H1 (cell line): ENCODE data around the gene GALP. TPM values are rescaled to one million over a fixed set of nuclear protein-coding genes. Genes with fewer than 3 reads are reported as not detected.

Experiments
- CTCF ChIA-PET: fragments of 300-600 bp; sonication (Branson Sonifier 250); formaldehyde crosslinking; loops from one replicate; lab custom pipeline; 2021; ENCODE audit not compliant: partially characterized antibody; lab: Charles Lee
- POLR2A ChIA-PET: fragments of 300-600 bp; sonication (Branson Sonifier 250); formaldehyde crosslinking; loops from one replicate; lab custom pipeline; 2021; ENCODE audit warnings: inconsistent platforms; ENCODE audit not compliant: partially characterized antibody; lab: Charles Lee
- DNase-seq, 2 experiments: peaks; one replicate each; pipeline versions ENCODE4 v3.0.0 to v3.0.0-alpha.2; 2010 to 2022; ENCODE audit warnings: low spot score in 2 of 2, low read depth in 1 of 2, mixed read lengths in 1 of 2
- FAIRE-seq: peaks from 2 replicates; lab custom pipeline; 2011; peaks lifted over from hg19 to GRCh38; lab: Jason Lieb, UNC
- H2AFZ ChIP-seq: 2 replicates; pipeline ENCODE4 v1.8.1; 2012; ENCODE audit warnings: low read length, inconsistent platforms
- H2AK5ac ChIP-seq: 2 replicates; pipeline ENCODE4 v1.6.1; 2013; ENCODE audit warnings: low read depth, low read length
- H2BK120ac ChIP-seq: replicated peaks from 2 replicates; pipeline ENCODE3; 2013; ENCODE audit warnings: low read depth, low read length, inconsistent platforms
- H2BK12ac ChIP-seq: 2 replicates; pipeline ENCODE4 v1.6.1; 2013; ENCODE audit warnings: low read depth, low read length
- H2BK15ac ChIP-seq: 2 replicates; pipeline ENCODE4 v1.6.1; 2013; ENCODE audit warnings: low read length
- H2BK20ac ChIP-seq: 2 replicates; pipeline ENCODE4 v1.6.1; 2013; ENCODE audit warnings: low read length
- H2BK5ac ChIP-seq: 2 replicates; pipeline ENCODE4 v1.6.1; 2013; ENCODE audit warnings: low read depth, low read length
- H3K14ac ChIP-seq: 2 replicates; pipeline ENCODE4 v1.6.1; 2013; ENCODE audit warnings: inconsistent platforms; ENCODE audit not compliant: insufficient read length
- H3K18ac ChIP-seq: 2 replicates; pipeline ENCODE4 v1.6.1; 2013; ENCODE audit warnings: low read length; ENCODE audit errors: extremely low read depth
- H3K23ac ChIP-seq: 2 replicates; pipeline ENCODE4 v1.6.1; 2013; ENCODE audit warnings: inconsistent platforms; ENCODE audit not compliant: insufficient read length
- H3K23me2 ChIP-seq: 2 replicates; pipeline ENCODE4 v1.6.1; 2013; ENCODE audit warnings: low read depth, low read length
- H3K27ac ChIP-seq: 2 replicates; pipeline ENCODE4 v1.6.1; 2011; ENCODE audit warnings: low read depth, low read length, inconsistent platforms
- H3K27me3 ChIP-seq, 4 experiments: replicated peaks in 1 of 4; 1 replicate in 1 of 4; 2 replicates in 3 of 4; pipeline versions ENCODE4 v1.6.1 to v1.8.1; 2011 to 2013; ENCODE audit warnings: low read length in 3 of 4, mild to moderate bottlenecking in 3 of 4, inconsistent platforms in 2 of 4, mixed read lengths in 2 of 4, moderate library complexity in 1 of 4; ENCODE audit not compliant: control insufficient read depth in 3 of 4, insufficient read depth in 3 of 4; ENCODE audit errors: extremely low read depth in 1 of 4
- H3K36me3 ChIP-seq, 4 experiments: 2 replicates each; pipeline versions ENCODE4 v1.6.1 to v1.8.1; 2011 to 2013; ENCODE audit warnings: mild to moderate bottlenecking in 4 of 4, low read length in 3 of 4, moderate library complexity in 2 of 4, control low read depth in 1 of 4, inconsistent platforms in 1 of 4; ENCODE audit not compliant: insufficient read depth in 4 of 4, control insufficient read depth in 2 of 4
- H3K4ac ChIP-seq: replicated peaks from 2 replicates; pipeline ENCODE3; 2013; ENCODE audit warnings: low read length, low read depth, mixed read lengths, inconsistent platforms; ENCODE audit not compliant: insufficient read length
- H3K4me1 ChIP-seq, 4 experiments: replicated peaks in 1 of 4; 1 replicate in 1 of 4; 2 replicates in 3 of 4; pipeline versions ENCODE4 v1.6.1 to v1.8.1; 2011 to 2013; ENCODE audit warnings: low read length in 3 of 4, inconsistent platforms in 2 of 4, mixed read lengths in 1 of 4; ENCODE audit not compliant: insufficient read depth in 4 of 4, control insufficient read depth in 3 of 4
- H3K4me2 ChIP-seq, 2 experiments: 2 replicates each; pipeline versions ENCODE4 v1.6.1 to v1.8.1; 2011 to 2013; ENCODE audit warnings: low read depth in 2 of 2, low read length in 2 of 2, control low read depth in 1 of 2, inconsistent platforms in 1 of 2, mild to moderate bottlenecking in 1 of 2; ENCODE audit not compliant: insufficient read depth in 1 of 2
- H3K4me3 ChIP-seq, 4 experiments: fragments of 200-600, 300-600 bp in 1 of 4; sonication (generic), shearing (Covaris generic), sonication (Bioruptor Twin) in 1 of 4; 2 replicates each; pipeline versions ENCODE4 v1.5.1 to v1.8.1; 2011 to 2016; ENCODE audit warnings: low read length in 4 of 4, low read depth in 3 of 4, control low read depth in 2 of 4, inconsistent platforms in 2 of 4, mild to moderate bottlenecking in 2 of 4, mixed read lengths in 1 of 4, moderate library complexity in 1 of 4; ENCODE audit not compliant: insufficient read depth in 2 of 4; ENCODE audit errors: extremely low read depth in 1 of 4
- H3K56ac ChIP-seq: replicated peaks from 2 replicates; pipeline ENCODE3; 2013; ENCODE audit warnings: low read depth, mild to moderate bottlenecking, mixed read lengths, low read length, inconsistent platforms; ENCODE audit not compliant: insufficient read length
- H3K79me1 ChIP-seq: 2 replicates; pipeline ENCODE4 v1.6.1; 2013; ENCODE audit warnings: low read depth, low read length, control low read depth
- H3K79me2 ChIP-seq, 2 experiments: 2 replicates each; pipeline versions ENCODE4 v1.6.1 to v1.8.1; 2012 to 2013; ENCODE audit warnings: low read length in 2 of 2, mild to moderate bottlenecking in 2 of 2, inconsistent platforms in 1 of 2; ENCODE audit not compliant: insufficient read depth in 2 of 2, control insufficient read depth in 1 of 2
- H3K9ac ChIP-seq, 4 experiments: replicated peaks in 1 of 4; 1 replicate in 1 of 4; 2 replicates in 3 of 4; pipeline versions ENCODE4 v1.6.1 to v1.8.1; 2011 to 2013; ENCODE audit warnings: low read depth in 3 of 4, low read length in 3 of 4, control low read depth in 2 of 4, mild to moderate bottlenecking in 2 of 4, moderate library complexity in 2 of 4, inconsistent platforms in 1 of 4; ENCODE audit errors: extremely low read depth in 1 of 4
- H3K9me3 ChIP-seq, 2 experiments: 2 replicates each; pipeline versions ENCODE4 v1.6.1 to v1.8.1; 2012 to 2013; ENCODE audit warnings: mild to moderate bottlenecking in 2 of 2, moderate library complexity in 2 of 2, control low read depth in 1 of 2, inconsistent platforms in 1 of 2, low read depth in 1 of 2, low read length in 1 of 2, mixed read lengths in 1 of 2; ENCODE audit not compliant: insufficient read depth in 2 of 2
- H4K20me1 ChIP-seq, 2 experiments: replicated peaks in 1 of 2; 2 replicates each; pipeline versions ENCODE3 to v1.8.1; 2011 to 2013; ENCODE audit warnings: inconsistent platforms in 2 of 2, low read length in 2 of 2, mild to moderate bottlenecking in 1 of 2; ENCODE audit not compliant: insufficient read depth in 2 of 2, control insufficient read depth in 1 of 2
- H4K5ac ChIP-seq: 2 replicates; pipeline ENCODE4 v1.6.1; 2013; ENCODE audit warnings: low read length, low read depth, mixed read lengths, inconsistent platforms; ENCODE audit not compliant: insufficient read length
- H4K8ac ChIP-seq: 2 replicates; pipeline ENCODE4 v1.8.0; 2013; ENCODE audit warnings: mild to moderate bottlenecking, moderate library complexity, low read length, inconsistent platforms; ENCODE audit not compliant: insufficient read depth; ENCODE audit errors: extremely low read depth
- H4K91ac ChIP-seq: replicated peaks from 2 replicates; pipeline ENCODE3; 2013; ENCODE audit warnings: low read length, mixed read lengths, inconsistent platforms; ENCODE audit not compliant: insufficient read length
- CBX5 ChIP-seq: fragments of 300-800, 300-1000 bp; sonication (generic); IDR thresholded peaks from 2 replicates; pipeline ENCODE4 v1.7.1; 2016; ENCODE audit warnings: antibody characterized with exemption, low read length, low read depth
- CEBPB ChIP-seq: IDR thresholded peaks from 2 replicates; pipeline ENCODE4 v1.6.1; 2012; ENCODE audit warnings: low read depth, low read length
- CHD2 ChIP-seq: IDR thresholded peaks from 2 replicates; pipeline ENCODE4 v1.6.1; 2012; ENCODE audit warnings: low read length, improper control_type of control experiment
- JUND ChIP-seq: IDR thresholded peaks from 2 replicates; pipeline ENCODE4 v1.6.1; 2011; ENCODE audit warnings: mild to moderate bottlenecking, improper control_type of control experiment, low read length
- MAX ChIP-seq: IDR thresholded peaks from 2 replicates; pipeline ENCODE4 v1.6.1; 2012; ENCODE audit warnings: inconsistent platforms
- RFX5 ChIP-seq: IDR thresholded peaks from 2 replicates; pipeline ENCODE4 v1.6.1; 2011; ENCODE audit warnings: low read depth, low read length, improper control_type of control experiment, borderline replicate concordance
- RNF2 ChIP-seq: fragments of 200-900, 300-1000 bp; sonication (generic); IDR thresholded peaks from 2 replicates; pipeline ENCODE4 v1.7.1; 2016; ENCODE audit warnings: borderline replicate concordance, low read depth, mild to moderate bottlenecking, antibody characterized with exemption, low read length; ENCODE audit not compliant: poor library complexity, severe bottlenecking; ENCODE audit errors: missing control alignments
- SIRT6 ChIP-seq: IDR thresholded peaks from one replicate; pipeline ENCODE4 v1.7.1; 2012; ENCODE audit warnings: low read length, inconsistent platforms
- SP4 ChIP-seq: IDR thresholded peaks from 2 replicates; pipeline ENCODE4 v1.6.1; 2012; ENCODE audit warnings: low read length, inconsistent platforms
- TAF1 ChIP-seq: IDR thresholded peaks from 2 replicates; pipeline ENCODE4 v1.6.1; 2011; ENCODE audit warnings: mild to moderate bottlenecking, low read depth, low read length
- WGBS, 2 experiments: shearing (Covaris generic) in 1 of 2; methylation state at CpG; one replicate each; pipeline versions ENCODE4 v1.1.6 to v1.1.7; 2013 to 2015; ENCODE audit warnings: low lambda C conversion rate in 2 of 2, mixed read lengths in 2 of 2, inconsistent platforms in 1 of 2, low coverage in 1 of 2, missing lambda C conversion rate in 1 of 2; ENCODE audit not compliant: insufficient replicate concordance in 2 of 2, insufficient coverage in 1 of 2, insufficient read length in 1 of 2; ENCODE audit errors: extremely low coverage in 1 of 2, missing lambda C conversion rate in 1 of 2; 5-methylcytosine and 5-hydroxymethylcytosine counted together
- polyA plus RNA-seq, 7 experiments: library from polyadenylated mRNA; depleted of rRNA in 3 of 7; stranded (reverse) in 5 of 7; unstranded in 2 of 7; fragments of >200 nt in 5 of 7; fragments of 200-250 nt in 2 of 7; gene quantifications; 1 replicate in 5 of 7; 2 replicates in 1 of 7; 4 replicates in 1 of 7; pipeline versions ENCODE4 v1.2.1 to v1.2.3, GENCODE V29; 2011 to 2013; ENCODE audit warnings: missing spikeins in 2 of 7, mixed read lengths in 2 of 7
- total RNA-seq: library from RNA; stranded (reverse); fragmentation: NEBNext Ultra II Directional; extraction: Animal tissue kit (Norgen Biotek cat#: 25700); gene quantifications from 2 replicates; pipeline ENCODE4 v1.2.1, GENCODE V29; 2021
- TF ChIP-seq, protein P1 (sequence below), 3 experiments: IDR thresholded peaks; 1 replicate in 2 of 3; 2 replicates in 1 of 3; pipeline versions ENCODE4 v1.5.1 to v1.6.1; 2011; ENCODE audit warnings: low read length in 3 of 3, mild to moderate bottlenecking in 3 of 3, inconsistent platforms in 2 of 3, low read depth in 1 of 3, moderate library complexity in 1 of 3; ENCODE audit not compliant: insufficient read depth in 1 of 3; ENCODE audit errors: control extremely low read depth in 1 of 3

GALP gene
- total and polyA plus RNA-seq, 2 of the 8 experiments (the other 6 are each of a cell fraction or from before 2014, with no cell fraction given): 0.14 TPM; not detected in 1

DNA sequence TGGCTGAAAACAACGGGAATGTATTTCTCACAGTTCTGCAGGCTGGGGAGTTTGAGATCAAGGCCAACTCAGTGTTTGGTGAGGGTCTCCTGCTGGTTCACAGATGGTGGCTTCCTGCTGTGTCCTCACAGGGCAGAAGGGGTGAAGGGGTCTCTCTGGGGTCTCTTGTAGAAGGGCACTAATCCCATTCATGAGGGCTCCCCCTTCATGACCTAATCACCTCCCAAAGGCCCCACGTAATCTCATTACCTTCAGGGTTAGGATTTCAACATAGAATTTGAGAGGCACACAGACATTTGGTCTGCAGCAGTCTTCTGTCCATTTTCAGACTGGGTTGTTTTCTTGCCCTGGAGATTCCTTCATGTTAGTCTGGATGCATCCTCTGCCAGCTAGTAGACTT is 23.2 kb upstream of the GALP start:
- no peak overlapping the region for H4K5ac ChIP-seq
- peaks cover 3 to 9% of the 10 kb centered on the region in 2 experiments for H4K20me1 ChIP-seq
- H3K36me3 ChIP-seq: peaks cover 6 to 23% (median 9%) of the 10 kb centered on the region in 4 experiments; a peak in 5 of 8 replicates
- H2BK20ac ChIP-seq: no peak overlapping the region
- no peak overlapping the region for H3K4me3 ChIP-seq
- 94% methylated on average over 2 of the region's 2 CpGs; no CpG with 5 or more reads in 1 of the 2 experiments for WGBS, 2 experiments
- no peak overlapping the region for H2AFZ ChIP-seq
- H3K14ac ChIP-seq: no peak overlapping the region
- no peaks in the 10 kb centered on the region for H3K9me3 ChIP-seq
- H3K79me1 ChIP-seq: peaks cover 11% of the 10 kb centered on the region
- DNase-seq: no peak
- POLR2A ChIA-PET: interaction anchor here (0.7 to 3.5 kb wide), 4 partner anchors 9 to 35 kb away, joined by 3 to 21 read pairs (median 4); partner anchors contain the start of gene ZNF444
- no peak overlapping the region for H2BK5ac ChIP-seq
- H2AK5ac ChIP-seq: no peak overlapping the region
- peaks cover 5 to 10% (median 8%) of the 10 kb centered on the region in 4 experiments for H3K4me1 ChIP-seq
- H3K27ac ChIP-seq: no peak overlapping the region
- H3K56ac ChIP-seq: no peak overlapping the region
- no peak overlapping the region for H4K91ac ChIP-seq
- H4K8ac ChIP-seq: no peak overlapping the region
- H2BK15ac ChIP-seq: no peak overlapping the region
- no peak overlapping the region for H3K18ac ChIP-seq
- no peak overlapping the region for H3K9ac ChIP-seq
- no peak for FAIRE-seq
- H3K4ac ChIP-seq: no peak overlapping the region
- no peak overlapping the region for H3K23ac ChIP-seq
- no peaks in the 10 kb centered on the region for H3K23me2 ChIP-seq
- no peak overlapping the region for H2BK12ac ChIP-seq
- H3K4me2 ChIP-seq: peak overlapping the region; percentile 51; a peak in 2 of 4 replicates
- H2BK120ac ChIP-seq: no peak overlapping the region
- H3K27me3 ChIP-seq: no peaks in the 10 kb centered on the region
- H3K79me2 ChIP-seq: peaks cover 0 to 13% of the 10 kb centered on the region in 2 experiments; a peak in 2 of 4 replicates
- CTCF ChIA-PET: interaction anchor here (0.8 to 7.9 kb wide), 13 partner anchors 9 to 157 kb away, joined by 3 to 137 read pairs (median 9); partner anchors contain the start of genes GALP and ZNF444
- TF ChIP-seq CEBPB (no peak), CBX5 (no peak), RNF2 (no peak), MAX (no peak), SIRT6 (no peak), SP4 (no peak), CHD2 (no peak), RFX5 (no peak), TAF1 (no peak), JUND (no peak)
- TF ChIP-seq, protein P1, sequence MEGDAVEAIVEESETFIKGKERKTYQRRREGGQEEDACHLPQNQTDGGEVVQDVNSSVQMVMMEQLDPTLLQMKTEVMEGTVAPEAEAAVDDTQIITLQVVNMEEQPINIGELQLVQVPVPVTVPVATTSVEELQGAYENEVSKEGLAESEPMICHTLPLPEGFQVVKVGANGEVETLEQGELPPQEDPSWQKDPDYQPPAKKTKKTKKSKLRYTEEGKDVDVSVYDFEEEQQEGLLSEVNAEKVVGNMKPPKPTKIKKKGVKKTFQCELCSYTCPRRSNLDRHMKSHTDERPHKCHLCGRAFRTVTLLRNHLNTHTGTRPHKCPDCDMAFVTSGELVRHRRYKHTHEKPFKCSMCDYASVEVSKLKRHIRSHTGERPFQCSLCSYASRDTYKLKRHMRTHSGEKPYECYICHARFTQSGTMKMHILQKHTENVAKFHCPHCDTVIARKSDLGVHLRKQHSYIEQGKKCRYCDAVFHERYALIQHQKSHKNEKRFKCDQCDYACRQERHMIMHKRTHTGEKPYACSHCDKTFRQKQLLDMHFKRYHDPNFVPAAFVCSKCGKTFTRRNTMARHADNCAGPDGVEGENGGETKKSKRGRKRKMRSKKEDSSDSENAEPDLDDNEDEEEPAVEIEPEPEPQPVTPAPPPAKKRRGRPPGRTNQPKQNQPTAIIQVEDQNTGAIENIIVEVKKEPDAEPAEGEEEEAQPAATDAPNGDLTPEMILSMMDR (IDR thresholded peaks at IDR 0.05; ENCODE audit: control extremely low read depth in 1 of 3, insufficient read depth in 1 of 3, low read depth in 1 of 3, low read length in 3 of 3): no peak
